GM19193 (cell line): ENCODE data around the gene ZNF350.

Source experiments
- POLR2A ChIP-seq: IDR thresholded peaks from 4 replicates; pipeline ENCODE4 v1.6.1; 2011; ENCODE audit not compliant: insufficient read depth, insufficient read length; ENCODE audit errors: extremely low read depth

Gene ZNF350

DNA sequence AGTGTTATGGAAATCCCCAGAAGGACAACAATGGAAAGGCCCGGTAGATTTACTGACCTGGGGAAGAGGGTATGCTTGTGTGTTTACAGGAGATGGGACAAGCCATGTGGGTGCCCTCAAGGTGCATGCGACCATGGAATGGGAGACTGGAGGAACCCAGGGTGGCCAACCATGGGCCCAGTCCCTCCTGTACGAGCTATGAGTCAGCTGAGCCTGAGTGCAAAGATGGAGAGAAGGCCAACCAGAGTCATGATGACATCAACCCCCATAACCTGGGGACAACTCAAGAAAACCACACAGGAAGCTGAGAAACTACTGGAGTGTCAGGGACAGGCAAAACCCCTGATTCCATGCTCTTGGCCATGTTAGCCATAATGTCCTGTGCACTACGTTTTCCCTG is 7.8 kb downstream of the ZNF350 start:
- TF ChIP-seq POLR2A, result no peak

DNA sequence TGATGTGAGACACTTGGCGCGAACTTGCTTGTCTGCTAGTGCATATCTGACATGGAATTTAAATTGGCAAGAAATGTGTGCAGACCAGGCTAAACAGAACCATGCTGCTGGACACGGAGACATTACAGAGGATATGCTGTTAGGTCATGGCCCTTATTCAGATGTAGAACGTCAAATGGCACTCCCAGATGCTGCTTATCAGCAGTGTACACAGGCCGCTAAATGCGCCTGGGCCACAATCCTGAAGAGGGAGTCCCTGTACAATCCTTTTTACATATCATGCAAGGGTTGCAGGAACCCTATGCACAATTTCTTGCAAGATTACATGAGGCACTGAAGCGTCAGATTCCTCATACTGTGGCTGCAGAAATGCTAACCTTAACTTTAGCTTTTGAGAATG is 9.3 kb downstream of the ZNF350 start:
- TF ChIP-seq POLR2A, result no peak

DNA sequence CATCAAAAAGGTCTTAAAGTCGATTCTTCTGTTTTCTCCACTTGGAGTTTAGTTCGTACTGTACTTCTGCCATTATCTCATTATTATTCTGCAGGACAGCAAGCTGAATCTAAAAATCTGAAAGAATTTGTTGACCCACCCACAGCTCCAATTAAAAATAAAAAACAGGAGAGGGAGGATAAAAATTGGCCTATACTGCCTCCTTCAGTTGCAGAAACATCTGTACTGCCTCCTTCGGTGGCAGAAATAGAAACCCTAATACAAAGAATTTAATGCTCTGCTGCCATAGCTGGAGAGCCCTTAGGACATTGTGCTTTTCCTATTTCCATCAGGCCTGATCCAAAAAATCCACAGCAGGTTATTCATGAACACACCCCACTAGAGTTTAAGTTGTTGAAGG is 9.8 kb downstream of the ZNF350 start:
- no peak for TF ChIP-seq POLR2A

DNA sequence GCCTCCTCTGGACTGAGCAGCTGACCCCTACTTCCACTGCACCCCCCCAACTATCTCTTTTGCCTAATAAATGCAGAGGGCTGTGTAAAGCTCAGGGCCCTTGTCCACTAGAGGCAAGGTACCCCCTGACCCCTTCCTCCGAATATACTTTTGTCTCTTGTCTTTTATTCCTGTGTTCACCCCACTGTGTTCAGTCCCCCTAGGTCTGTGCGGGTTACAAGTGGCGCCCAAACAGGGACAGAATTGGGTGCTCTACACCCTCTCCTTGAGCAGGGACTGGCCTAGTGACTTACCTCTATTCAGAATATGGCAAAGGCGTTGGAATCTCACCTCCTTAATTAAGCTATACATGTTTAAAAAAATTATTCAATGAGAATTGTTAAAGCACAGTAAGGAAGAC is 15.0 kb downstream of the ZNF350 start:
- no peak for TF ChIP-seq POLR2A

DNA sequence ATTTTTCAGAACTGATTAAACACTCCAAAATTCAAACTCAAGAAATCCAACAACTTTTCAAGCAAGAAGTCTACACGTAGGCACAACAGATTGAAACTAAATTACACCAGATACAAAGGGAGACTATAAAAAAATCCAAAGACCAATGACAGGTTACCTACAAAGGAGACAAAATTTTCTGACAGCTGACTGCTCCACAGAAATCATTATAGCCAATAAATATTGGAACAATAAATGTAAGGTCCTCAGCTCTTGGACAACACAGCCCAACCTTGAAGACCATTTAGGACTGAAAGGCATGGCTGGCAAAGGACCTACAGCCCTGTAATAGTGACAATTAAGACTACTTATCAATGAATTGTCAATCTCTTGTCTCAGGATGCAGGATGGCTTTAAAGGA is 15.9 kb downstream of the ZNF350 start:
- no peak for TF ChIP-seq POLR2A

DNA sequence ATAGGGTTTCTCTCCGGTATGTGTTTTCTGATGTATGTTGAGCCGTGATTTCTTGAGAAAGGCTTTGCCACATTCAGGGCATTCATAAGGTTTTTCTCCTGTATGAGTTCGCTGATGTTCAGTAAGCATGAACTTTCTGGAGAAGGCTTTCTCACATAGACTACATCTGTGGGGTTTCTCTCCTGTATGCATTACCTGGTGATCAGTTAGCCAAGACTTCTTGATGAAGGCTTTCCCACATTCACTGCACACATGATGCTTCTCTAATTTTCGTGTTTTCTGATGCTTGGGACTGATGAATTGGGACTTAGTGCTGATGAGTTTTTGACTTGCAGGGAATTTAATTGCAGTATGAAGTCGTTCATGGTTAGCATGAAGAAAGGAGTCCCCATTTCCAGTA is 21.1 kb downstream of the ZNF350 start:
- TF ChIP-seq POLR2A, result no peak

DNA sequence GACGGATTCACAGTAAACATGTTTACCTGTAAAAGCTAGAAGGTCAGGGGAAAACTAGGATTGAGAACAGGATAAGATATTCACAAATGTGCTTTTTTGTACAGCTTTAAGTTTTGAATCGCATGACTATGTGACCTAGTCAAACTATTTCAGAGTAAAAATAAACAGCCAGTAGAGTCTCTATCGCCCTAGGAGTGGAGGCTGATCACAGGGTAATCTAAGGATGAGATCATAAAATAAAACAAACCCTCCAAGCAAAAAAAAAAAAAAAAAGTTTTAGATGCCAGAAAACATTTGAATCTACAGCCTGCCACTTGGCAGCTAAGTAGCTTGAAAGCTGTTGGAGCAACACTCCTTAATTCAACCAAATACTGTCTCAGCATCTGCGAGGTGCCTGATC is 26.8 kb downstream of the ZNF350 start:
- TF ChIP-seq POLR2A, result no peak

DNA sequence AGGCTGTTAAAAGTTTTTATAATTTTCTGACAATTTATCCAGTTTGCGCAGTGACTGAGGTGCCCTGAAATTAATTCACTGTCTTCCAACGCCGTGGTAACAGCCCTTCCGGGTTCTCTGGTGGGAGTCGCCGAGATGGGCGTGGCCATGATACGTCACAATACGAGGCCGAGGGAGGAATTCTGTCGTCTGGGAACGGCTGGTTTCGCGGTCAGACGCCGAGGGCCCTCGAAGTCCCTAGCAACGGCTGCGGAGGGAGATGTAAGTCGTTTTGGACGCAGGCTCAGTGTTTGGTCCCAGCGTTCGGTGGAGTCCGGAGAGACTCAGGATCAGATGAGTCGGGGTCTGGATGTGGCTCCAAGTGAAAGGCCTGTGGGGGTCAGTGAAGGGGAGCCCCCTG is 37.7 kb downstream of the ZNF350 start:
- no peak for TF ChIP-seq POLR2A

DNA sequence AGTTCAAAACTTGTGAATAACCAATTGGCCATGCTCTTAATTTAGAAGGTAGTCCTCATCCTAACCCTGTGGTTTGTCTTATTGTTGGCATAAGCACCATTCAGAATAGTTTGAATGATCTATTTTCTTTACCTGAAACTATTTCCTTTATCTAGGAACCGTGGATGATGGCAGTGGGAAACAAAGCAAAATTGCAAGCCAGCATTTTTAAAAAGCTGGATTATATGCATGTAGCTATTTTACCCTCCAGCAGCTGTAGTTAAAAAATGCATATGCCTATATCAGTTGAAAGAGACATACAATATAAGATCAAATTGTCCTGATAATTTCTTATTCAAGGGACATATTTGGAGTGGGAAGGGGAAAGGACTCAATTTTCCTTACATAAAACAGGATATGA is 40.0 kb downstream of the ZNF350 start:
- TF ChIP-seq POLR2A, result no peak

DNA sequence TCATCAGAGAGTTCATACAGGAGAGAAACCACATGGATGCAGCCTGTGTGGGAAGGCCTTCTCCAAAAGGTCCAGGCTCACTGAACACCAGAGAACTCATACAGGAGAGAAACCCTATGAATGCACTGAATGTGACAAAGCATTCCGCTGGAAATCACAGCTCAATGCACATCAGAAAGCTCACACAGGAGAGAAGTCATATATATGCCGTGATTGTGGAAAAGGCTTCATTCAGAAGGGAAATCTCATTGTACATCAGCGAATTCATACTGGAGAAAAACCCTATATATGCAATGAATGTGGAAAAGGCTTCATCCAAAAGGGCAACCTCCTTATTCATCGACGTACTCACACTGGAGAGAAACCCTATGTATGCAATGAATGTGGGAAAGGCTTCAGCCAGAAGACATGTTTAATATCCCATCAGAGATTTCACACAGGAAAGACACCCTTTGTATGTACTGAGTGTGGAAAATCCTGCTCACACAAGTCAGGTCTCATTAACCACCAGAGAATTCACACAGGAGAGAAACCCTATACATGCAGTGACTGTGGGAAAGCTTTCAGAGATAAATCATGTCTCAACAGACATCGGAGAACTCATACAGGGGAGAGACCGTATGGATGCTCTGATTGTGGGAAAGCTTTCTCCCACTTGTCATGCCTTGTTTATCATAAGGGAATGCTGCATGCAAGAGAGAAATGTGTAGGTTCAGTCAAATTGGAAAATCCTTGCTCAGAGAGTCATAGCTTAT is 41.7 kb downstream of the ZNF350 start:
- TF ChIP-seq POLR2A, result no peak

DNA sequence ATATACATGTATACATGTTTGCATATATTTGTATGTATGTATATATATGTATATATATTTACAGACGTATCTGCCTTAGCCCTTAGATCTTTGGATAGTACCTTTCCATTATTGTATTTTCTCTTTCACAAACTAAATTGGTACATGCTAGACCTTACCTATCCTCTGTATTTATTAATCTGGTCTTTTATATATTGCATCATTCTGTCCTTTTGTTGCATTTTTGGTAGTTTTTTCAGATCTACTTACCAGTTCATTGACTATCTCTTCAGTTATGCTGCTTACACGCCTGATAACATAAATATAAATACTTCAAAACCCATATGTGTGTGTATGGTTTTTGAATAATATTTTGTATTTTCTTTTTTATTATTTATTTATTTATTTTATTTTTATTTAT is 47.7 kb downstream of the ZNF350 start:
- TF ChIP-seq POLR2A, result no peak

DNA sequence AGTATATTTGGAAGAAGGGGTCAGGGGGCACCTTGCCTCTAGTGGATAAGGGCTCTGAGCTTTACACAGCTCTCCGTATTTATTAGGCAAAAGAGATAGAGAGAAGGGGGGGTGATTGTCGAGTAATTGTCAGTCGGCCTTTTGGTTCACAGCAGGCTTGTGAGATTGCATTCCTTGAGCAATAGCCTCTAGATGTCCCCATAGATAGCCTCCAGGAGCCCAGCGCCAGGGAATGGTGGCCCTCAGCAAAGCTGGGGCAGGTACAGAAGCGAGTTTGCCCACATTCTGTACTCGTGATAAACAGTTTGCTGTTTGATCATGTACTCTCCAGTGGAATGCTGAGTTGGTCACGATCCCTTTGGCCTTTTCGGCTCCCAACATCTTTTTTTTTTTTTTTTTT is 54.7 kb downstream of the ZNF350 start:
- no peak for TF ChIP-seq POLR2A

DNA sequence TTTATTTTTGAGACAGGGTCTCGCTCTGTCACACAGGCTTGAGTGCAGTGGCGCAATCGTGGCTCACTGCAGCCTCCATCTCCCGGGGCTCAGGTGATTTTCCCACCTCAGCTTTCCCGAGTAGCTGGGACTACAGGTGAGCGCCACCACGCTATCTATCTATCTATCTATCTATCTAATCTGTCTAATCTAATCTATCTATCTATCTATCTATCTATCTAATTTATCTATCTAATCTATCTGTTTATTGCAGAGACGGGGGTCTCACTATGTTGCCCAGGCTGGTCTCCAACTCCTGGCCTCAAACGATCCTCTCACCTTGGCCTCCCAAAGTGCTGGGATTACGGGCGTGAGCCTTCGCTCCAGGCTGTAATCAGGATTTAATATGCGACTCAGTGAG is 58.8 kb downstream of the ZNF350 start:
- no peak for TF ChIP-seq POLR2A

DNA sequence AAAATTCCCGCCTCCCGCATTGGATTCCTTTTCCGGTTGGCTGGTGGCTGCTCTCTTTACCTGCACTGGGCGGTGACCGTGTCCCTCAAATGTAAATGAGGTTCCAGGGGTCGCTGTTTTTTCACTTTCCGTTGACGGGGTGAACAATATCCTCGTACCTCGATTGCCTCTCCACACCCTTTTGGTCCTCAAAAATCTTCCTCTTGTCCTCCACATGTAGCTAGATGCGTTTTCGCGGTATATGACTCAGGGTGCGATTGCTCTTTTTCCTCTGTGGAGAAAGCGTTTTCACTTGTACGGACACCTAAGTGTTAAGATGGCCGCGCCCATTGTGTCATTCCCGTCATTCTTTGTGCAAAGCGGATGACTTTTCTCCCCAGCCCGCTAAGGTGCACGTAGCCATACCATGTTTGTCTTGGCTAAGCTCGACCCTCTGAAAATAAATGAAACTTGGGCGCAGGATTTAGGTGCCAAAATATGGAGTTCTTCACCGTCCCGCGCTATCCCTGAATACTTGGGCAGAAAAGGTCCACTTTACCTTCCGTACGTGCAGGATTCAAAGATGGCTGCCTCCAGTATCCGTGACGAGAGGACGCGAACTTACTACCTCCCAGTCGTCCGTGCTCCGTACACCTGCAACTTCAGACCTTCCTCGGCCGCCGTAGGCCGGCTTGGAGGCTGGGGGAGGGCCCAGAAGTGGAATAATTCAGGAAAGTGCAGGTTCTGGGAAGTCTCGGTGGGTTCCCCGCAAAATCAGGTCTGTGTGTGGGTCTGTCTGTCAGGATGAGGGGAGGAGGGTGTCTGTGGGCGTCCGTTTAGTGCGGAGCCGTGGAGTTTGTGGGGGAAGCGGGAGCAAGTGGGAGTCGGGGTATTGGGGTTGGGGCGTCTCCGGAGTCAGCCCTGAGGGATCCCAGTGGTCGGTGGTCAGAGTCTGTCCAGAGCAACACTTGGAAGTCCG is 59.6 kb downstream of the ZNF350 start, which contains the start of gene ZNF613:
Gene ZNF613, plus strand, starts transcription at position 689 of the 958 bp plus-strand sequence. CDS start 8,749 bp downstream, outside the sequence.
- TF ChIP-seq POLR2A, result peak; percentile 59

DNA sequence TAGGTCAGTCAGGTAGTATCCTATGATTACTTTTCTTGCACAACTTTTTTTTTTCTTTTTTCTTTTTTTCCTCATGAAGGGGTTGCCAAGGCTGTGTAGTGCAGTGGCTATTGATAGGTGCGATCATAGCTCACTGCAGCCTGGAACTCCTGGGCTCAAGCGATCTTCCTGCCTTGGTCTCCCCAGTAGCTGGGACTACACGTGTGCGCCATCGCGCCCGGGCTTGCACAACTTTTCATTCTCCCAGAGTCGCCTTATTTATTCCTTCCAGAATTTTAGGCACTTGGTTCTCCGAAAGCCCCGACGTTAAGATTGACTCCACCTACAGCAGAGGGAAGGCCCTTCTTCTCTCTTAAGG is 60.2 kb downstream of the ZNF350 start:
- TF ChIP-seq POLR2A, result no peak

DNA sequence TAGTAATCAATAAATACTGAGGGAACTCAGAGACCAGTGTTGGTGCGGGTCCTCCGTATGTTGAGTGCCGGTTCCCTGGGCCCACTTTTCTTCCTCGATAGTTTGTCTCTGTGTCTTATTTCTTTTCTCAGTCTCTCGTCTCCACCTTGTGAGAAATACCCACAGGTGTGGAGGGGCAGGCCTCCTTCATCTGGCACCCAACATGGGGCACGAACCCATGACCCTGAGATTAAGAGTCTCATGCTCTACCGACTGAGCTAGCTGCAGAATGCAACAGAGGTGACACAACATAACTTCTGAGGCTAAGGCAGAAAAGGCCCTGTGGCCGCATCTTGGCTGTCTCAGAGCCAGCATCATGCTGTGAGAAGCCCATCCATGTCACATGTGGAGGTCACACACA is 64.7 kb downstream of the ZNF350 start:
- no peak for TF ChIP-seq POLR2A
